PC-9 (cell line): ENCODE results near the gene FAM222B. TPM values are rescaled to one million over a fixed set of nuclear protein-coding genes. Genes with fewer than 3 reads are reported as not detected.

Source experiments
- BruUV-seq: library from RNA; stranded (reverse); fragments of 400-500 nt; replicated peaks from 2 replicates; lab custom pipeline; 2021; lab: Mats Ljungman, UMichigan
- CTCF ChIA-PET: fragments of 300-600 bp; sonication (Branson Sonifier 250); formaldehyde crosslinking; loops from one replicate; lab custom pipeline; 2022; ENCODE audit warnings: antibody characterized with exemption; lab: Charles Lee
- POLR2A ChIA-PET: fragments of 300-600 bp; sonication (Branson Sonifier 250); formaldehyde crosslinking; loops from one replicate; lab custom pipeline; 2022; ENCODE audit warnings: antibody characterized with exemption; ENCODE audit not compliant: unreplicated experiment; lab: Charles Lee
- DNase-seq, 2 experiments: peaks; one replicate each; pipeline versions ENCODE4 v3.0.0 to v3.0.0-alpha.2; 2015 to 2022; ENCODE audit warnings: mixed read lengths in 1 of 2
- H2AFZ ChIP-seq: fragments of 200-600 bp; sonication (generic); 2 replicates; pipeline ENCODE4 v1.8.1; 2017; ENCODE audit warnings: antibody characterized with exemption
- H3F3A ChIP-seq: fragments of 200-600 bp; sonication (generic); 2 replicates; pipeline ENCODE4 v1.8.1; 2017; ENCODE audit warnings: antibody characterized with exemption, mild to moderate bottlenecking, low read depth; ENCODE audit not compliant: insufficient read depth
- H3K27ac ChIP-seq: fragments of 200-600 bp; sonication (generic); 2 replicates; pipeline ENCODE4 v1.6.1; 2016; ENCODE audit warnings: mixed run types
- H3K27me3 ChIP-seq: fragments of 200-600 bp; sonication (generic); 2 replicates; pipeline ENCODE4 v1.6.1; 2016; ENCODE audit warnings: low read depth, mixed run types; ENCODE audit not compliant: insufficient read depth
- H3K36me3 ChIP-seq: fragments of 200-600 bp; sonication (generic); 2 replicates; pipeline ENCODE4 v1.6.1; 2016; ENCODE audit warnings: low read depth, mixed run types
- H3K4me1 ChIP-seq: fragments of 200-600 bp; sonication (generic); replicated peaks from 2 replicates; pipeline ENCODE4 v1.6.1; 2016; ENCODE audit warnings: mixed run types; ENCODE audit not compliant: insufficient read depth
- H3K4me2 ChIP-seq: fragments of 200-600 bp; sonication (generic); 2 replicates; pipeline ENCODE4 v1.6.1; 2017; ENCODE audit warnings: mixed run types
- H3K4me3 ChIP-seq: fragments of 200-600 bp; sonication (generic); 2 replicates; pipeline ENCODE4 v1.6.1; 2016; ENCODE audit warnings: mixed run types
- H3K79me2 ChIP-seq: fragments of 200-600 bp; sonication (generic); 2 replicates; pipeline ENCODE4 v1.6.1; 2017; ENCODE audit warnings: low read depth, mixed run types
- H3K9me2 ChIP-seq: fragments of 200-600 bp; sonication (generic); 2 replicates; pipeline ENCODE4 v1.8.1; 2017; ENCODE audit warnings: mild to moderate bottlenecking; ENCODE audit not compliant: insufficient read depth
- H3K9me3 ChIP-seq: fragments of 200-600 bp; sonication (generic); 2 replicates; pipeline ENCODE4 v1.8.1; 2016; ENCODE audit warnings: low read depth; ENCODE audit not compliant: insufficient read depth
- H4K20me1 ChIP-seq: fragments of 200-600 bp; sonication (generic); 2 replicates; pipeline ENCODE4 v1.8.1; 2017; ENCODE audit not compliant: insufficient read depth
- EZH2 ChIP-seq: fragments of 200-600 bp; sonication (generic); IDR thresholded peaks from 2 replicates; pipeline ENCODE4 v1.8.0; 2017; ENCODE audit warnings: antibody characterized with exemption, low read depth
- intact Hi-C: fragments of 100-400 bp; cut with micrococcal nuclease; formaldehyde crosslinking; loops from one replicate; pipeline ENCODE4 v1.10.0; 2022; ENCODE audit not compliant: unreplicated experiment
- total RNA-seq: library from RNA; stranded (reverse); gene quantifications from 2 replicates; pipeline ENCODE4 v1.2.3, GENCODE V29; 2021
- TF ChIP-seq, protein P1 (sequence below): fragments of 200-600 bp; sonication (generic); conservative IDR thresholded peaks from 2 replicates; pipeline ENCODE4 v1.6.1; 2017; ENCODE audit warnings: mixed run types, antibody characterized with exemption, mild to moderate bottlenecking, moderate library complexity

Gene FAM222B
- total RNA-seq, 1 experiment from 2014 or later, result 26.4 TPM

DNA sequence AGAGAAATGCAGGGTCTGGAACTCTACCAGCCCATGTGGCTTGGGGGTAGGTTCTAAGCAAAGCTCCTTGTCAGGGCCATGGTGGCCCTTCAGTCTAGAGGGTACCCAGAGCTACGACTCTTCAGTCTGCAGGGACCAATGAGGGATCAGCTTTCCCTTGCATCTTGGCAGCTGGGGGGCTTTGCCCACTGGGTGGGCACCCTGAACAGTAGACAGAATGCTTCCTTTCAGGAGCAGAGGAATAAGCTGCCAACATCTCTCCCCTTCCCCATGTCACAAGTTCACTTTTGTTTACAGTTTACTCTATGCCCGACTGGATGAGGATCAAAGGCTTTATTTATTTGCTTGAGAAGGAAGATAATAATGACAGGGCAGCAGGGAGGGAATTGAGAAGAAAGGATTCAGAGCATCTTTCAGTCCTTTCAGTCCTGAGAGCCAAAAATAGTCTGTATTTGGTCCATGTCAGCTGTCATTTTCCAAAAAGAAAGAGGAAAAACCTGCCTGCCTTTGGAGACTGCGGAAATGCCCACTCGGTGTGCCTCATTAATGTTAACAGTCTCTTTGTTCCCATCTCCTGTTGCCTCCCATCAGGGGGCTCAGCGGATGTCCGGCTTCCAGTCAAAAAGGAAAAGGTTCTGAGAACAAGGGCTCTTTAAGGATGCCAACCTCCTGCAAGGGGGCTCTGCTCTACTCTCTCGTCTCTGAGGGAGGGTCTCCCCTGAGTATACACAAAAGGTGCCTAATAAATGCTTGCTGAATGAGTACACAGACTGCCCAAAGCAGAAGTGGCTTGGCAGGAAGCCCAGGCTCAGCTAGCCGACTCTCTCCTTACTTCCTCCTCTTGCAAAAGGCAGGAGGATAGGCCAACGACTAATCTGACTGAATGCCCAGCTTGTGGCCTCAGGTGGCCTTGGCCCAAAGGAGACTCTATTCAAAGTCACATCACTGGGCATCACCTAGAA is 81.7 kb downstream of the FAM222B start:
- Histone ChIP-seq H2AFZ (no peak overlapping the region), H3K4me3 (no peak overlapping the region), H3K4me1 (peaks cover 15% of the 10 kb centered on the region), H3K27ac (no peak overlapping the region), H3K9me2 (no peaks in the 10 kb centered on the region), H3F3A (peaks cover 49% of the 10 kb centered on the region), H4K20me1 (peaks cover 16% of the 10 kb centered on the region; the same call in 1 of the 2 replicates), H3K9me3 (no peaks in the 10 kb centered on the region), H3K36me3 (no peaks in the 10 kb centered on the region), H3K4me2 (no peak overlapping the region), H3K79me2 (peaks cover 9% of the 10 kb centered on the region), H3K27me3 (no peaks in the 10 kb centered on the region)
- TF ChIP-seq EZH2, result no peak
- TF ChIP-seq, protein P1, sequence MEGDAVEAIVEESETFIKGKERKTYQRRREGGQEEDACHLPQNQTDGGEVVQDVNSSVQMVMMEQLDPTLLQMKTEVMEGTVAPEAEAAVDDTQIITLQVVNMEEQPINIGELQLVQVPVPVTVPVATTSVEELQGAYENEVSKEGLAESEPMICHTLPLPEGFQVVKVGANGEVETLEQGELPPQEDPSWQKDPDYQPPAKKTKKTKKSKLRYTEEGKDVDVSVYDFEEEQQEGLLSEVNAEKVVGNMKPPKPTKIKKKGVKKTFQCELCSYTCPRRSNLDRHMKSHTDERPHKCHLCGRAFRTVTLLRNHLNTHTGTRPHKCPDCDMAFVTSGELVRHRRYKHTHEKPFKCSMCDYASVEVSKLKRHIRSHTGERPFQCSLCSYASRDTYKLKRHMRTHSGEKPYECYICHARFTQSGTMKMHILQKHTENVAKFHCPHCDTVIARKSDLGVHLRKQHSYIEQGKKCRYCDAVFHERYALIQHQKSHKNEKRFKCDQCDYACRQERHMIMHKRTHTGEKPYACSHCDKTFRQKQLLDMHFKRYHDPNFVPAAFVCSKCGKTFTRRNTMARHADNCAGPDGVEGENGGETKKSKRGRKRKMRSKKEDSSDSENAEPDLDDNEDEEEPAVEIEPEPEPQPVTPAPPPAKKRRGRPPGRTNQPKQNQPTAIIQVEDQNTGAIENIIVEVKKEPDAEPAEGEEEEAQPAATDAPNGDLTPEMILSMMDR, result no peak
- ChIA-PET POLR2A (interaction anchor here (0.5 to 0.9 kb wide), 3 partner anchors 34 to 188 kb away, joined by 3 to 6 read pairs (median 4); no protein-coding TSS in a partner anchor), CTCF (interaction anchor here (0.5 to 0.9 kb wide), 2 partner anchors 47 to 82 kb away, joined by 3 to 13 read pairs; no protein-coding TSS in a partner anchor)
- BruUV-seq, result no TSS peak
- intact Hi-C loops, result loop anchor here (5.0 kb wide), 2 partner anchors 46 to 141 kb away; partner anchors contain the start of gene DHRS13
- DNase-seq, result peak; percentile 57 to 81

DNA sequence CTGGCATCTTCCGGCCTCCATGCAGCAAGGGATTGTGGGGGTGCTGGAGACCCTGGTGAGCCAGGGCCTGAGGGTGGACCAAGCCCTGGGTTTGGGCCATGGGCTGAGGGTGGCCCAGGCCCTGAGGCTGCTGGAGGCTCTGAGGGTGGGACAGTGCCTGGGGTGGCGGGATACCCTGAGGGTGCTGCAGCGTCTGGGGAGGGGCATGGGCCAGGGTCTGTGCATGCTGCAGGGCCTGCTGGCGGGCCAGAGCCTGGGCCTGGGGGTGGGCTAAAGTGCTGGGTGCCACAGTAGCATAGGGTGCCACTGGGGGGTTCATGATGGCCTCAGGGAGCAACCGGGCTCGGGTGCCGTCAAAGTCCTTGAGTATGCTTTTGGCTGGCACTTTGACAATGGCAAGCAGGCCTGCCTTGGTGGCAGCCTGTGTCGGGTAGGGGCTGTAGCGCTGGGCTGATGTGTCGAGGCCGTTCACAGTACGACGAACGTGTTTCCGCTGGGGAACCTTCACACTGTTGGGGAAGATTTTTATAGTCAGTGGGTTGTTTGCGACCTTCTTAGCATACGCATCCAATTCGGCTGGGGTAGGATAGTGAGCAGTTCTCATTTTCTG is 83.2 kb downstream of the FAM222B start:
- ChIA-PET POLR2A (no interaction called here), CTCF (no interaction called here)
- intact Hi-C loops, result no loop called here
- H3K36me3 ChIP-seq, result no peaks in the 10 kb centered on the region
- no peaks in the 10 kb centered on the region for H3K27me3 ChIP-seq
- H3K9me3 ChIP-seq, result no peaks in the 10 kb centered on the region
- peaks cover 16% of the 10 kb centered on the region; the same call in 1 of the 2 replicates for H4K20me1 ChIP-seq
- no TSS peak for BruUV-seq
- TF ChIP-seq, protein P1, result no peak
- TF ChIP-seq EZH2, result no peak
- H3K9me2 ChIP-seq, result no peaks in the 10 kb centered on the region
- no peak for DNase-seq
- H3K4me3 ChIP-seq, result no peak overlapping the region
- H3K4me1 ChIP-seq, result peaks cover 15% of the 10 kb centered on the region
- no peak overlapping the region for H3K27ac ChIP-seq
- H3F3A ChIP-seq, result peaks cover 51% of the 10 kb centered on the region
- H2AFZ ChIP-seq, result no peak overlapping the region
- H3K4me2 ChIP-seq, result no peak overlapping the region
- H3K79me2 ChIP-seq, result peaks cover 9% of the 10 kb centered on the region

DNA sequence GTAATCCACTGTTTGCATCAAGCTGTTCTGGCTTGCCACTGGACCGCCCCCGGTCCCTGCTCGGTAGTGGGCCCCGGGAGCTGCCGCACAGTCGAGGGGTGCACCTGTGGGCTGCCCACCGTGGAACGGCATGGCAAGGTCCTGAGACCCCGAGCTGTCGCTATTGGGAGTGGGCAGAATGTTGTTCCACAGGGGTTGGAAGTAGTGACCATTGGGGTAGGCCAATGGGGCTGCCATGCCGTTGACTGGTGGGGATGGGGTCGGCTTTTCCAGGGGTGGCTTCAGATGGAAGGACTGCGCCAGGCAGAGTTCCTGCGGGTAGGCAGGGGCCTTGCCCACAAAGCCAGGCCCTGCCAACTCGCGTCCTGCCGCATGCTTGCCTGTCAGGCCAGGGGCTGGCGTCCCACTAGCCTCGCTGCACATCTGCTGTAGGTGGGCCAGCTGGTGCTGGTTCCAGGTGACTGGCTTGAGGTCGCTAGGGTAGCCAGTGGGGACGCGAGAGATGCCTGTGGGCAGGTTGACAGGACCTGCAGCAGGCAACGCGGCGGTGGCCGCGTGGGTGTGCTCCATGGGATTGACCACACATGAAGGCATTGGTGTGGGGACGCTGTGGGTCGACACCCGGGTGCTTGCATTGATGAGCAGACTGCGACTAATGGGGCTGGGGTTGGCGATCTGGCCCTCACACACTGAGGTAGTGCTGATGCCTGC is 84.0 kb downstream of the FAM222B start:
- ChIA-PET CTCF (no interaction called here), POLR2A (no interaction called here)
- TF ChIP-seq, protein P1, result no peak
- TF ChIP-seq EZH2, result no peak
- no peaks in the 10 kb centered on the region for H3K36me3 ChIP-seq
- H3K4me3 ChIP-seq, result no peak overlapping the region
- intact Hi-C loops, result no loop called here
- H3K79me2 ChIP-seq, result peaks cover 9% of the 10 kb centered on the region
- no peaks in the 10 kb centered on the region for H3K9me2 ChIP-seq
- peaks cover 16% of the 10 kb centered on the region; the same call in 1 of the 2 replicates for H4K20me1 ChIP-seq
- H3F3A ChIP-seq, result peaks cover 48% of the 10 kb centered on the region
- peaks cover 15% of the 10 kb centered on the region for H3K4me1 ChIP-seq
- no peak overlapping the region for H3K27ac ChIP-seq
- H3K27me3 ChIP-seq, result no peaks in the 10 kb centered on the region
- DNase-seq, result no peak
- no peaks in the 10 kb centered on the region for H3K9me3 ChIP-seq
- H2AFZ ChIP-seq, result no peak overlapping the region
- H3K4me2 ChIP-seq, result no peak overlapping the region
- BruUV-seq, result no TSS peak
